Breast epithelium (tissue), 3 donors: Measurements from ENCODE around the gene NLRP6.
"Not testable (repeated sequence)": the region's sequence is repeated elsewhere in the genome, so short reads cannot be mapped to it uniquely, and the experiment has no call there.

Source experiments
- POLR2A ChIP-seq: fragments of 450-650 bp; IDR thresholded peaks from one replicate; pipeline ENCODE4 v1.6.1; 2016; ENCODE audit warnings: antibody characterized with exemption, mild to moderate bottlenecking, moderate library complexity
- POLR2AphosphoS5 ChIP-seq, 3 donors: sonication (generic); formaldehyde crosslinking; IDR thresholded peaks; one replicate each; pipeline ENCODE4 v1.6.1; 2017; ENCODE audit warnings: antibody characterized with exemption in 3 of 3
- TF ChIP-seq, protein P1 (sequence below), 3 donors: fragments of 450-650 bp; IDR thresholded peaks; one replicate each; pipeline ENCODE4 v1.5.1; 2016 to 2017; ENCODE audit warnings: antibody characterized with exemption in 3 of 3, mild to moderate bottlenecking in 3 of 3, moderate library complexity in 3 of 3

DNA sequence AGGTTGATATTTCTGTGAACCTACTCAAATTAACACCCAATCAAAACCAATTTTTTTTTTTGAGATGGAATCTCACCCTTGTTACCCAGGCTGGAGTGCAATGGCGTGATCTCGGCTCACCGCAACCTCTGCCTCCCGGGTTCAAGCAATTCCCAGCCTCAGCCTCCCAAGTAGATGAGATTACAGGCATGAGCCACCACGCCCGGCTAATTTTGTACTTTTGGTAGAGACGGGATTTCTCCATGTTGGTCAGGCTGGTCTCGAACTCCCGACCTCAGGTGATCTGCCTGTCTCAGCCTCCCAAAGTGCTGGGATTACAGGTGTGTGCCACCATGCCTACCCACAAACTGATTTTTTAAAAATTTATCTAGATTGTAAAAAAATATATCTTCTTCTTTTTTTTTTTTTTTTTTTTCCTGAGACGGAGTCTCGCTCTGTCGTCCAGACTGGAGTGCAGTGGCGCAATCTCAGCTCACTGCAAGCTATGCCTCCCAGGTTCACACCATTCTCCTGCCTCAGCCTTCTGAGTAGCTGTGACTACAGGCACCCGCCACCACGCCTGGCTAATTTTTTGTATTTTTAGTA, 50.4 kb downstream of the NLRP6 start:
- not testable (repeated sequence) for TF ChIP-seq POLR2AphosphoS5 (IDR thresholded peaks at IDR 0.05); POLR2A
- TF ChIP-seq, protein P1, sequence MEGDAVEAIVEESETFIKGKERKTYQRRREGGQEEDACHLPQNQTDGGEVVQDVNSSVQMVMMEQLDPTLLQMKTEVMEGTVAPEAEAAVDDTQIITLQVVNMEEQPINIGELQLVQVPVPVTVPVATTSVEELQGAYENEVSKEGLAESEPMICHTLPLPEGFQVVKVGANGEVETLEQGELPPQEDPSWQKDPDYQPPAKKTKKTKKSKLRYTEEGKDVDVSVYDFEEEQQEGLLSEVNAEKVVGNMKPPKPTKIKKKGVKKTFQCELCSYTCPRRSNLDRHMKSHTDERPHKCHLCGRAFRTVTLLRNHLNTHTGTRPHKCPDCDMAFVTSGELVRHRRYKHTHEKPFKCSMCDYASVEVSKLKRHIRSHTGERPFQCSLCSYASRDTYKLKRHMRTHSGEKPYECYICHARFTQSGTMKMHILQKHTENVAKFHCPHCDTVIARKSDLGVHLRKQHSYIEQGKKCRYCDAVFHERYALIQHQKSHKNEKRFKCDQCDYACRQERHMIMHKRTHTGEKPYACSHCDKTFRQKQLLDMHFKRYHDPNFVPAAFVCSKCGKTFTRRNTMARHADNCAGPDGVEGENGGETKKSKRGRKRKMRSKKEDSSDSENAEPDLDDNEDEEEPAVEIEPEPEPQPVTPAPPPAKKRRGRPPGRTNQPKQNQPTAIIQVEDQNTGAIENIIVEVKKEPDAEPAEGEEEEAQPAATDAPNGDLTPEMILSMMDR (IDR thresholded peaks at IDR 0.05) = not testable (repeated sequence)
